NOMO-1 (cell line): ENCODE data around the gene DCST1.

Experiments used
- DNase-seq, 2 experiments: peaks; one replicate each; lab custom pipeline; 2025; ENCODE audit not compliant: unreplicated experiment in 2 of 2; lab: John Stamatoyannopoulos, UW

Gene DCST1

DNA sequence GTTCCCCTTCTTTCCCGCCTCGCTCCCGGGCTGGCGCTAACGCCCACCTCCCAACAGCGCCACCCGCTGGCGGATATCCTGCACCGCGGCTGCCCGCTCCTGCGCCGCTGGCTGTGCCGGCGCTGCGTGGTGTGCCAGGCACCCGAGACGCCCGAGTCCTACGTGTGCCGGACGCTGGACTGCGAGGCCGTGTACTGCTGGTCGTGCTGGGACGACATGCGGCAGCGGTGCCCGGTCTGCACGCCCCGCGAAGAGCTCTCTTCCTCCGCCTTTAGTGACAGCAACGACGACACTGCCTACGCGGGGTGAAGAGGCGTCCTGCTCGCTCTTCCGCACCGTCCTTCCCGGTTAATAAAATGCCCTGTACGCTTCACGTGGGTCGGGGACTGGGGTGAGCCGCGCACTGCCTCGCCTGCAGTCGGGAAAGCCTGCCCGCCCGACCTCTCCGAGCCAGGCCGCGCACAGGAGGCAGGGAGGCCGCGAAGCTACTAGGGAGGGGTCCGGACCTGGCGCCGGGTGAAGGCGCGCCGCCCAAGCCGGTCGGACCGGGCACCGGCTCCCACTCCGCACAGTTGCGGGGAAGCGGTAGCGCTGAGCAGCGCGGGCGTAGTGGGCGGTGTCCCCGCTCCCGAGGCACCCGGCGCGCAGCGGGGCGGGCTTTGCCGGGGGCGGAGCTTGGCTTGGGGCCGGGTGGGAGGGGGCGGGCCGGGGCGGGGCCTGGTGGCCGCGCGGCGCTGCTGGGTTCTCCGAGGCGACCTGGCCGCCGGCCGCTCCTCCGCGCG, 17.1 kb downstream of the DCST1 start, which contains the start of gene ADAM15:
TSS of gene ADAM15 (plus strand) at position 757 of the 782 bp plus-strand sequence. CDS start 71 bp downstream, outside the sequence.
- DNase-seq = peak; percentile 69 to 93

- DNase-seq = no peak
Observed at GRCh38 chr1:155051342-155051776, 17.7 kb downstream of the DCST1 start.

DNA sequence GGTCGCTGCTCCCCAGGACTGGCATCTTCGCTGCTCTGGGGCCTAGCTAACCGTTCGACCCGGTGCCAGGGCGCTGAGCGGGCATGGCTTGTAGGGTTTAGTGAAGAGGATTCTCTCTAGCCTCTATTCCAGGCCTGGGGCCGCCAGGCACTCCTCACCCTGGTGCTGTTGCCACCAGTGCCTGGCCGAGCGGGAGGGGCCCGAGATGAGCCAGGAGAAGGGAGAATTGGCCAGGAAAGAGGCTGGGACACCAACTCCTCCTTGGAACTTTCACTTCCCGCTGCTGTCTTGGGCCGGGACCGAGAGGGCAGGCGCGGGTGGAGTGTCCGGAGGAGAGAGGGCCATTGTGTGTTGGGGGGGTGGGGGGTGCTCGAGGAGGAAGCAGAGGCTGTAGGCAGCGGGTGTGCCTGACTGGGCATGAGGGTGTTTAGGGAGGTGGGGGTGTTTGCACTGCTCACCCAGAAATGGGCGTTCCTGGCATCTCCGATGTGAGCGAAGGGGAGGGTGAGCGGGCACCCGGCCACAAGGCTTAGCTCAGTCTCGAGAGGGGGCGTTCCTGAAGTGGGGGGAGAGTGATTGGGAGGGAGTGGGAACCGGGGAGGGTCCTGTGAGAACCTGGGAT, 18.3 kb downstream of the DCST1 start:
- DNase-seq = peak in 1 of 2 experiments; percentile 23

DNA sequence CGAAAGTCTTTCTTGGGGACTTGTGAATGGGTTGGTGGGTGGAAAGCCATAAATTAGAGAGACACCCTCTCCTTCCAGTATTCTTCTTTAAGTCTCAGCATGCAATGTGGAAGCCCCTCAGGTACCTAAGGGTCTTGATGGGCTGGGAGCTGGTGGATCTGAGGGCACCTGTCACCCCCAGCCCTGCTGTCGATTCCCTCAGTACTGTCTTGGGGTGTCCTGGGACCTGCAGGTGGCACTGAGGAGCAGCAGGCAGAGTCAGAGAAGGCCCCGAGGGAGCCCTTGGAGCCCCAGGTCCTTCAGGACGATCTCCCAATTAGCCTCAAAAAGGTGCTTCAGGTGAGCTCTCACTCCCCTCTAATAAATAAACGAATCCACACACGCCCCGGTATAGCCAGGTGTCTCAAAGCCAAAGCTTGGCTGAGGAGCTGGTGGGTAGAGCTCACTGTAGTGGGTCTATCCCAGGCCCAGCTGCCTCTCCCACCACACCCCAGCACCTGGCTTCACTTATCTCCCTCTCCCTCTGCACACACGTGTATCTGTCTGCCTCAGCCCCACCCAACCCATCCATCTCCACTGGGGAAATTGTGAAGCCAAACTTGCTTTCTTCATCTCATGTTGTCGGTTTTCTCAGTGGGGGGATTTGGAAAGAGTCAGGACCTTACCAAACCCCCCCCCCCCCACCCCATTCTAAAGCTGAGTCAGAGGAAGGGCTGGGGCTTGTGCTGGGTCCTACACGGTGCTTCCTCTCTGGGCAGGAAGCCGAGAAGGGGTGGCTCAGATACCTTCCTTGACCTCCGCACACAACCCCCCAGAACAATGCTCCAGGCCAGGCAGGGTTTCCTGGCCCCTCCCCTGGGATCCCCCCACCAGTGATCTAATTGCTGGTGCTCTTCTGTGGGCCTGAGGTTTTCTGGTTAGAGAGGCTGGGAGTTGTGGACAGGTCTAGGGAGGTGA, 19.1 kb downstream of the DCST1 start:
- DNase-seq = peak in 1 of 2 experiments; percentile 18

- no peak for DNase-seq
Observed at GRCh38 chr1:155053531-155054105, 20.0 kb downstream of the DCST1 start.

DNA sequence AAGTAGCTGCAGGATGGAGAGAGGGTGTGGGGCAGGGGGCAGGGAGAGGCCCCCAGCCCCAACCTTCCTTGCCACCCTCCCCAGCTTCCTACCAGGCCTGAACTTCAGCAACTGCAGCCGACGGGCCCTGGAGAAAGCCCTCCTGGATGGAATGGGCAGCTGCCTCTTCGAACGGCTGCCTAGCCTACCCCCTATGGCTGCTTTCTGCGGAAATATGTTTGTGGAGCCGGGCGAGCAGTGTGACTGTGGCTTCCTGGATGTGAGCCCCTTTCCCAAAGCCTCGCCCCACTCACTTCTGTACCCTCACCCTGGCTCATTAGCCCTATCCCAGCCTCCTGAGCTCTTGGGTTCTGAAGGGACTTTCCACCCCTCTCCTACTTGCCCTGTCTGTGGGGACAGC, 23.5 kb downstream of the DCST1 start:
- no peak for DNase-seq

DNA sequence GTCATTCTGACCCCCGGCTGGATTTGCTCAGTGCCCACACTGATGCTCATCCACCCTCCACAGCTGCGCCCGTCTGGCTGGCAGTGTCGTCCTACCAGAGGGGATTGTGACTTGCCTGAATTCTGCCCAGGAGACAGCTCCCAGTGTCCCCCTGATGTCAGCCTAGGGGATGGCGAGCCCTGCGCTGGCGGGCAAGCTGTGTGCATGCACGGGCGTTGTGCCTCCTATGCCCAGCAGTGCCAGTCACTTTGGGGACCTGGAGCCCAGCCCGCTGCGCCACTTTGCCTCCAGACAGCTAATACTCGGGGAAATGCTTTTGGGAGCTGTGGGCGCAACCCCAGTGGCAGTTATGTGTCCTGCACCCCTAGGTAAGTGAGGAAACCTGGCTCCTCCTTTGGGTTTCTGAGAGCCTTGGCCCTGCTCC, 24.2 kb downstream of the DCST1 start:
- DNase-seq = no peak

GRCh38 chr1:155060736-155061135, 27.1 kb downstream of the DCST1 start:
- DNase-seq = no peak

GRCh38 chr1:155061381-155062150, 27.9 kb downstream of the DCST1 start:
- peak; percentile 63 to 78 for DNase-seq

DNA sequence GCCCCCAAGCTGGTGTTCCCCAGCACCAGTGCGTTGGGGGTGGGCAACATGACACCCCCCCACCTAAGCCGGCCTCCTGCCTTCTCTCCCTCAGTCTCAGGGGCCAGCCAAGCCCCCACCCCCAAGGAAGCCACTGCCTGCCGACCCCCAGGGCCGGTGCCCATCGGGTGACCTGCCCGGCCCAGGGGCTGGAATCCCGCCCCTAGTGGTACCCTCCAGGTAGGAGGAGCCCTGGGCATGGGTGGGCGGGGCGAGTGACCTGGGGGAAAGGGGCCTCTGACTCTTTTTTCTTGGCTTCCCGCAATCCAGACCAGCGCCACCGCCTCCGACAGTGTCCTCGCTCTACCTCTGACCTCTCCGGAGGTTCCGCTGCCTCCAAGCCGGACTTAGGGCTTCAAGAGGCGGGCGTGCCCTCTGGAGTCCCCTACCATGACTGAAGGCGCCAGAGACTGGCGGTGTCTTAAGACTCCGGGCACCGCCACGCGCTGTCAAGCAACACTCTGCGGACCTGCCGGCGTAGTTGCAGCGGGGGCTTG, 28.6 kb downstream of the DCST1 start:
- no peak for DNase-seq

DNA sequence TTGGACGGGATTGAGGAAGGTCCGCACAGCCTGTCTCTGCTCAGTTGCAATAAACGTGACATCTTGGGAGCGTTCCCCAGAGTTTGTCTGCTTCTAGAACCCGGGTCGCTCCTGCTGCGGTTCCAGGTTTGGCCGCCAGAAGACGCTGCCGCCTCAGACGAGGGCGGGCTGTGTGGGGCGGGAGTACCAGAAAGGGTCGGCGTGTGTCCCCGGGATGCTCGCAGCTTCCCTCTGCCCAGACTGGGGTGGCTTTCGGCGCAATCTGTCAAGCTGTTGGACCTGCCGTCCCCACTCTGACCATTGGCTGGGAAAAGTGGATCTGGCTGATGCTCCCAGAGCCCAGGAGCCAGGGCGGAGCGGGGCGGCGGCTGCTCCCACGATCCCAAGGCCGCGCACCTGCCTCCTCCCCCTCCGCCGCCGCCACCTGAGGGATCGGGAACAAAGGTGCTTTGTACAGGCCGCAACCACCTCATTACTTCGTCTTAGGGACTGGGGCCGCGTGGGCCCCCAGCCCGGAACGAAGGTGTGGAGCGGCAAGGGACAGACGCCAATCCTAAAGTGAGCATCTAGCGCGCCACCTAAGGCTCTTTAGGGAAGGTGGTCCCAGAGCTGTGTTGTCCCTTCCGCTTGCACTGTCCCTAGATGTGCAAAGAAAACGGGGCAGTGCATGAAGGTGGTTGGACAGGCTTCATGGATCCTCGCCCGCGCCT, 29.2 kb downstream of the DCST1 start:
- DNase-seq = peak; percentile 36 to 37

DNA sequence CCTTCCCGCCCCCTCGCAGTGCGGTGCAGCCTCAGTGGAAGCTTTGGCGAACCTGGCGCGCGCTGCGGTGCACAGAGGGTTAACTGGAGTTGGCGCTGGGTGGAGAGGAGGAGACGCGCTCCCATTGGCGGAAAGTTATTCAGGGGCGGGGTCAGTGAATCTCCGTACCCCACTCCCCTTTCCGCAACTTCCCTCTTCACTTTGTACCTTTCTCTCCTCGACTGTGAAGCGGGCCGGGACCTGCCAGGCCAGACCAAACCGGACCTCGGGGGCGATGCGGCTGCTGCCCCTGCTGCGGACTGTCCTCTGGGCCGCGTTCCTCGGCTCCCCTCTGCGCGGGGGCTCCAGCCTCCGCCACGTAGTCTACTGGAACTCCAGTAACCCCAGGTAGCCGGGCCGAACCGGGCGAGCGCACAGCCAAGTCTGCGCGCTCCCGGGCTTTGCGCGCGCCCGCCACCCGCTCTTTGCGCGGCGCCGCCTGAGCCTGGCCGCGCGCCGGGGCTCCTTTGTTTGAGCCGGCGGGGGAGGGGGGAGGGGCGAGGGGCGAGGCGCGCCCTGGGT, 30.0 kb downstream of the DCST1 start, which contains the start of gene EFNA4:
TSS of gene EFNA4 (plus strand) at position 191 of the 561 bp plus-strand sequence. CDS start at position 275, 84 bp downstream.
- DNase-seq = peak; percentile 93 to 94

- DNase-seq = no peak
Observed at GRCh38 chr1:155064111-155064831, 30.6 kb downstream of the DCST1 start.

- no peak for DNase-seq
Observed at GRCh38 chr1:155064832-155065429, 31.3 kb downstream of the DCST1 start.

DNA sequence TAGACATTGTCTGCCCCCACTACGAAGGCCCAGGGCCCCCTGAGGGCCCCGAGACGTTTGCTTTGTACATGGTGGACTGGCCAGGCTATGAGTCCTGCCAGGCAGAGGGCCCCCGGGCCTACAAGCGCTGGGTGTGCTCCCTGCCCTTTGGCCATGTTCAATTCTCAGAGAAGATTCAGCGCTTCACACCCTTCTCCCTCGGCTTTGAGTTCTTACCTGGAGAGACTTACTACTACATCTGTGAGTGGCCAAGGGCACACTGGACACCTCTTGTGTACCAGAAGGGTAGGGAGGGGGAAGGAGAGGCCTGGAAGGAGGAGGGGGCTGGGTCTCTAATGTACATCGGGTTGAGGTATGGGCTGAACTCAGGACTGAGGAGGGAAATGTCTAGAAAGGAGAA, 33.2 kb downstream of the DCST1 start:
- no peak for DNase-seq

GRCh38 chr1:155068599-155068998, 35.0 kb downstream of the DCST1 start:
- no peak for DNase-seq

GRCh38 chr1:155069551-155070157, 36.0 kb downstream of the DCST1 start:
- DNase-seq = no peak
